ENCODE measurements around the gene EXD3.

GRCh38 chr9:137347928-137348327 is 75.0 kb downstream of the EXD3 start:
- TF ChIP-seq CTCF (conservative IDR thresholded peaks at IDR 0.05 in 1 of 2, IDR thresholded peaks at IDR 0.05 in 1 of 2; ENCODE audit: low read depth in 1 of 2, low read length in 2 of 2), result no peak
- TF ChIP-seq EZH2 (IDR thresholded peaks at IDR 0.05; ENCODE audit: low read length, missing control alignments), result no peak
